ENCODE results near the gene STK39.

DNA sequence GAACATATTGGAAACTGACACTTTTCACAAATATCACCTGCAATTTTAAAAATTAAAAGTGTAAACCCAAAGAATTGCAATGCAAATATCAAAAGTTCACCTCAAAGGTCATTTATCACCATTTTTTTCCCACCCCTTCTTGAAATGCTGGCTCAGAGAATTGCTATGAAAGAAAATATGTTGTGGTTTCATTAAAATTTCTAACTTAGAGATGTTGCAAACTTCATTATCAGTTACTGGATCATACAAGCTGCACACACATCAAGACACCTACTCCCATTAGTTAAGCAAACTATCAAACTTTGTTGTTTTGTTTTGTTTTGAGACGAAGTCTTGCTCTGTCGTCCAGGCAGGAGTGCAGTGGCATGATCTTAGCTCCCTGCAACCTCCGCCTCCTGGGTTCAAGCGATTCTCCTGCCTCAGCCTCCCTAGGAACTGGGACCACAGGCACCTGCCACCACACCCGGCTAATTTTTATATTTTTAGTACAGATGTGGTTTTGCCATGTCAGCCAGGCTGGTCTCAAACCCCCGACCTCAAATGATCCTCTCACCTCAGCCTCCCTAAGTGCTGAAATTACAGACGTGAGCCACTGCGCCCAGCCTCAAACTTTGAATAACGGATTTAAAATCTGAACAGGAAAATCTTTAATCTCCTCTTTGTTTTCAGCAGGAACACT is 37.0 kb downstream of the STK39 start:
- TF ChIP-seq EZH2 (IDR thresholded peaks at IDR 0.05; ENCODE audit: insufficient read depth, poor library complexity, severe bottlenecking), result no peak
- no peak for TF ChIP-seq EZH2phosphoT487 (IDR thresholded peaks at IDR 0.05; ENCODE audit: insufficient read depth, low read depth)

All from GM23248 (cell line).